ENCODE measurements around the gene GALNT11.
"Not testable (repeated sequence)": the region's sequence is repeated elsewhere in the genome, so short reads cannot be mapped to it uniquely, and the experiment has no call there.

The GALNT11 gene

GRCh38 chr7:152025937-152026890 lies 740 bp downstream of the GALNT11 start:
- no peak for FAIRE-seq
- no peak for DNase-seq (ENCODE audit: insufficient read length, low spot score)

DNA sequence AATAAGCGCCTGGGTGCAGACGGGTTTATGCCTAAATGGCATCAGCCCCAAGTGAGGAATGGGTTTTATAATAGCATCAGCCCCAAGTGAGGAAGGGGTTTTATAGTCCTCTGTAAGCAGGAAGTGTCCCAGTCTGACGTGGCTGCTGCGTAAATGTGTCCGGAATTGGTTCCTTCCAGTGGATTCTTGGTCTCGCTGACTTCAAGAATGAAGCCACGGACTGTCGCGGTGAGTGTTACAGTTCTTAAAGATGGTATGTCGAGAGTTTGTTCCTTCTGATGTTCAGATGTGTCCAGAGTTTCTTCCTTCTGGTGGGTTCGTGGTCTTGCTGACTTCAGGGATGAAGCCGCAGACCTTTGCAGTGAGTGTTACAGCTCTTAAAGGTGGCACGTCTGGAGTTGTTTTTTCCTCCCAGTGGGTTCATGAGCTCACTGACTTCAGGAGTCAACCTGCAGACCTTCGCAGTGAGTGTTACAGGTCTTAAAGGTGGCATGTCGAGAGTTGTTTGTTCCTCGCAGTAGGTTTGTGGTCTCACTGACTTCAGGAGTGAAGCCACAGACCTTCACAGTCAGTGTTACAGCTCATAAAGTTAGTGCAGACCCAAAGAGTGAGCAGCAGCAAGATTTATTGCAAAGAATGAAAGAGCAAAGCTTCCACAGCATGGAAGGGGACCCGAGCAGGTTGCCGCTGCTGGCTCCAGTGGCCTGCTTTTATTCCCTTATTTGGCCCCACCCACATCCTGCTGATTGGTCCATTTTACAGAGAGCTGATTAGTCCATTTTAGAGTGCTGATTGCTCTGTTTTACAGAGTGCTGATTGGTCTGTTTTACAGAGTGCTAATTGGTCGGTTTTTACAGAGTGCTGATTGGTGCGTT lies 2.3 kb downstream of the GALNT11 start:
- FAIRE-seq; DNase-seq (ENCODE audit: insufficient read length, low spot score): not testable (repeated sequence)

More at GRCh38 chr7:152025937-152026890, 740 bp downstream of the GALNT11 start:
- TF ChIP-seq TAF1 (IDR thresholded peaks at IDR 0.05; ENCODE audit: low read depth, low read length): no peak
- TF ChIP-seq POLR2A (IDR thresholded peaks at IDR 0.05; ENCODE audit: low read depth, low read length): no peak

DNA sequence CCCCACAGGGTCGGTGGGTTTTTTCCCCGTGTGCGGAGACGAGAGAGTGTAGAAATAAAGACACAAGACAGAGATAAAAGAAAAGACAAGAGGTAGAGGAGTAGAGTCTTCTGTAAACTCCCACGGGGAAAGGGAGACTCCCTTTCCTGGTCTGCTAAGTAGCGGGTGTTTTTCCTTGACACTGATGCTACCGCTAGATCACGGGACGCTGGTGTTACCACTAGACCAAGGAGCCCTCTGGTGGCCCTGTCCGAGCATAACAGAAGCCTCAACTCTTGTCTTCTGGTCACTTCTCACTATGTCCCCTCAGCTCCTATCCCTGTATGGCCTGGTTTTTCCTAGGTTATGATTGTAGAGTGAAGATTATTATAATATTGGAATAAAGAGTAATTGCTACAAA lies 4.6 kb downstream of the GALNT11 start:
- FAIRE-seq; DNase-seq (ENCODE audit: insufficient read length, low spot score): not testable (repeated sequence)

DNA sequence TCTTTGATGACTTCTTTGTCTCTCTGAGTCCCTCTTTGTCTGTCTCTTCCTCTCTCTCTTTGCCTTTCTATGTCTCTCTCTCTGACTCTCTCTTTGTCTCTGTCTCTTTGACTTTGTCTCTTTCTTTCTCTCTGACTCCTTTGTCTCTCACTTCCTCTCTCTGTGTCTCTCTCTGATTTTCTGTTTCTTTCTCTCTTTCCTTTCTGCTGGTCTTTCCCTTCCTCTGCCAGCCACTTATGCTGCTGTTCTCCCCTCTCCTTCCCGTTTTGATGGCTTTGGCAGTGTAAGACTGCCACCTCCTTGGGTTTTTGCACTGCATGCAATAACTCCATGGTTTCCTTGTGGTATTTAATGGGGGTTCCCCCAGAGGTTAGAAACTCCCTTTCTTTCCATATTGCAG lies 5.2 kb downstream of the GALNT11 start:
- not testable (repeated sequence) for DNase-seq (ENCODE audit: insufficient read length, low spot score); FAIRE-seq
- TF ChIP-seq SPI1 (IDR thresholded peaks at IDR 0.05; ENCODE audit: low read depth, low read length): peak; percentile 56

DNA sequence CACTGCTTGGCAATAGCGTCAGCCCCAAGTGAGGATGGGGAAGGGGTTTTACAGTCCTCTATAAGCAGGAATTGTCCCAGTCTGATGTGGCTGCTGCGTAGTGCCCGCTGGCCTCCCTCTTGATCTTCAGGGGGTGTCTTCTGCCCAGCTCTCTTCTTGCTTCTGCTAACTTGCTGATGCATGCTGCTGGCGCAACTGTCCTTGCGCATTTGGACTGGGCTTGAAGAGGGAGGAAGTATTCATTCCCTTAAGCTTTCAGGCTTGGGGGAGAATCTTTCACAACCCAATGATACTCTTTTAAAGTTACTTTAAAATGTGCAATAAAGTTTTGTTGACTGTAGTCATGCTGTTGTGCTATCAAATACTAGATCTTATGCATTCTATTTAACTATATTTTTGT lies 10.3 kb downstream of the GALNT11 start:
- no peak for FAIRE-seq
- no peak for TF ChIP-seq TAF1 (IDR thresholded peaks at IDR 0.05; ENCODE audit: low read depth, low read length)
- TF ChIP-seq POLR2A (IDR thresholded peaks at IDR 0.05; ENCODE audit: low read depth, low read length): no peak

GRCh38 chr7:152038410-152038809 lies 12.9 kb downstream of the GALNT11 start:
- not testable (repeated sequence) for FAIRE-seq; DNase-seq (ENCODE audit: insufficient read length, low spot score)

More for the DNA sequence above, 10.3 kb downstream of the GALNT11 start:
- DNase-seq (ENCODE audit: insufficient read length, low spot score): no peak

GRCh38 chr7:152043086-152043485 lies 17.6 kb downstream of the GALNT11 start:
- DNase-seq (ENCODE audit: insufficient read length, low spot score); FAIRE-seq: not testable (repeated sequence)

DNA sequence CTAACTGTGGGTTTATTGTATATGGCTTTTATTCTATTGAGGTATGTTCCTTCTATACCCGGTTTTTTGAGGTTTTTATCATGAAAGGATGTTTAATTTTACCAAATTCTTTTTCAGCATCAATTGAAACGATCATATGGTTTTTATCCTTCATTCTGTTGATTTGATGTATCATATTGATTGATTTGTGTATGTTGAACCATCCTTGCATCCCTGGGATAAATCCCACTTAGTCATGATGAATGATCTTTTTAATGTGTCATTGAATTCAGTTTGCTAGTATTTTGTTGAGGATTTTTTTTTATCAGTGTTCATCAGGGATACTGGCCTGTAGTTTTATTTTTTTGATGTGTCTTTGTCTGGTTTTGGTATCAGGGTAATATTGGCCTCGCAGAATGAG lies 19.4 kb downstream of the GALNT11 start:
- not testable (repeated sequence) for FAIRE-seq

DNA sequence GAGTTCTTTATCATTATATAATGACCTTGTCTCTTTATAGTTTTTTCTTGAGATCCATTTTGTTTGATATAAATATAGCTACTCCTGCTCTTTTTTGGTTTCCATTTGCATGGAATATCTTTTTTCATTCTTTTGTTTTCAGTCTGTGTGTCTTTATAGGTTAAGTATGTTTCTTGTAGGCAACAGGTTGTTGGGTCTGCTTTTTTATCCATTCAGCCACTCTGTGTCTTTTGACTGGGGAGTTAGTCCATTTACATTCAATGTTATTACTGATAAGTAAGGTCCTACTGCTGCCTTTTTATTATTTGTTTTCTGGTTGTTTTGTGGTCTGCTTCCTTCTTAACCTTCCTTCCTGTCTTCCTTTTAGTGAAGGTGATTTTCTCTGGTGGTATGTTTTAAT lies 21.1 kb downstream of the GALNT11 start:
- FAIRE-seq (no peak), DNase-seq (ENCODE audit: insufficient read length, low spot score) (no peak)
- TF ChIP-seq PAX5 (IDR thresholded peaks at IDR 0.05; ENCODE audit: insufficient read depth, low read length, severe bottlenecking) (no peak), POLR2AphosphoS5 (IDR thresholded peaks at IDR 0.05; ENCODE audit: low read depth, low read length) (no peak), POLR2A (IDR thresholded peaks at IDR 0.05; ENCODE audit: low read depth, low read length) (no peak), TAF1 (IDR thresholded peaks at IDR 0.05; ENCODE audit: low read depth, low read length) (no peak), SPI1 (IDR thresholded peaks at IDR 0.05; ENCODE audit: low read depth, low read length) (no peak), POU2F2 (IDR thresholded peaks at IDR 0.05; ENCODE audit: low read depth, low read length) (no peak)

More for the DNA sequence above, 19.4 kb downstream of the GALNT11 start:
- DNase-seq (ENCODE audit: insufficient read length, low spot score): not testable (repeated sequence)

- FAIRE-seq (no peak), DNase-seq (ENCODE audit: insufficient read length, low spot score) (no peak)
- TF ChIP-seq POU2F2 (IDR thresholded peaks at IDR 0.05; ENCODE audit: low read depth, low read length) (no peak), POLR2A (IDR thresholded peaks at IDR 0.05; ENCODE audit: low read depth, low read length) (no peak), POLR2AphosphoS5 (IDR thresholded peaks at IDR 0.05; ENCODE audit: low read depth, low read length) (no peak), TAF1 (IDR thresholded peaks at IDR 0.05; ENCODE audit: low read depth, low read length) (no peak), PAX5 (IDR thresholded peaks at IDR 0.05; ENCODE audit: insufficient read depth, low read length, severe bottlenecking) (no peak), SPI1 (IDR thresholded peaks at IDR 0.05; ENCODE audit: low read depth, low read length) (no peak)
These were observed 22.6 kb downstream of the GALNT11 start for GRCh38 chr7:152048051-152048450.

GRCh38 chr7:152050547-152050971 lies 25.1 kb downstream of the GALNT11 start:
- no peak for FAIRE-seq
- no peak for DNase-seq (ENCODE audit: insufficient read length, low spot score)
- TF ChIP-seq SPI1 (IDR thresholded peaks at IDR 0.05; ENCODE audit: low read depth, low read length): no peak
- no peak for TF ChIP-seq PAX5 (IDR thresholded peaks at IDR 0.05; ENCODE audit: insufficient read depth, low read length, severe bottlenecking)

GRCh38 chr7:152051968-152052367 lies 26.5 kb downstream of the GALNT11 start:
- DNase-seq (ENCODE audit: insufficient read length, low spot score): no peak
- no peak for TF ChIP-seq POLR2AphosphoS5 (IDR thresholded peaks at IDR 0.05; ENCODE audit: low read depth, low read length)
- no peak for TF ChIP-seq TAF1 (IDR thresholded peaks at IDR 0.05; ENCODE audit: low read depth, low read length)
- no peak for TF ChIP-seq PAX5 (IDR thresholded peaks at IDR 0.05; ENCODE audit: insufficient read depth, low read length, severe bottlenecking)
- TF ChIP-seq SPI1 (IDR thresholded peaks at IDR 0.05; ENCODE audit: low read depth, low read length): no peak
- no peak for TF ChIP-seq POU2F2 (IDR thresholded peaks at IDR 0.05; ENCODE audit: low read depth, low read length)
- no peak for TF ChIP-seq POLR2A (IDR thresholded peaks at IDR 0.05; ENCODE audit: low read depth, low read length)
- no peak for FAIRE-seq

Data from GM12891 (cell line).